ENCODE results near the gene ENOX2. TPM values are rescaled to one million over a fixed set of nuclear protein-coding genes. Genes with fewer than 3 reads are reported as not detected.

ENOX2 gene
- polyA plus RNA-seq, 3 donors, result 6.8 to 22.1 (median 14.7) TPM

GRCh38 chrX:130669233-130669632 lies 233.8 kb downstream of the ENOX2 start:
- Mint-ChIP-seq H3K9me3 (peaks cover 0 to 11% (median 0%) of the 10 kb centered on the region in 7 donors), H3K4me1 (no peaks in the 10 kb centered on the region), H3K27ac (no peak overlapping the region), H3K36me3 (peaks cover 40 to 47% of the 10 kb centered on the region in 2 donors), H3K27me3 (ENCODE audit: low read depth in 3 of 3) (no peaks in the 10 kb centered on the region), H3K4me3 (no peak overlapping the region)
- H3K27ac ChIP-seq (ENCODE audit: low read depth in 1 of 2, low read length in 2 of 2), result no peak overlapping the region
- DNase-seq, result no peak
- no peak overlapping the region for H3K4me3 ChIP-seq (replicated peaks in 1 of 3; ENCODE audit: low read depth in 2 of 3, low read length in 3 of 3)
- no peaks in the 10 kb centered on the region for H3K9me3 ChIP-seq (replicated peaks in 1 of 2; ENCODE audit: control insufficient read depth in 1 of 2, insufficient read depth in 1 of 2, low read length in 2 of 2)
- TF ChIP-seq CTCF (IDR thresholded peaks at IDR 0.05), result no peak
- intact Hi-C loops (cut with micrococcal nuclease), result no loop called here
- no peaks in the 10 kb centered on the region for H3K27me3 ChIP-seq (ENCODE audit: control insufficient read depth in 2 of 2, insufficient read depth in 2 of 2, low read length in 2 of 2)
- no peaks in the 10 kb centered on the region for H4K20me1 ChIP-seq (ENCODE audit: insufficient read depth, low read length)
- H3K4me1 ChIP-seq (ENCODE audit: control insufficient read depth in 1 of 2, insufficient read depth in 2 of 2, low read length in 2 of 2), result no peaks in the 10 kb centered on the region
- peaks cover 19 to 51% of the 10 kb centered on the region in 2 donors for H3K36me3 ChIP-seq (replicated peaks in 1 of 2; ENCODE audit: control insufficient read depth in 1 of 2, insufficient read depth in 2 of 2, low read length in 2 of 2)
- H3K4me2 ChIP-seq (replicated peaks; ENCODE audit: extremely low read depth, low read length, poor library complexity, severe bottlenecking), result no peak overlapping the region
- H2AFZ ChIP-seq (ENCODE audit: insufficient read depth, low read depth, low read length, poor library complexity, severe bottlenecking), result no peak overlapping the region
- H3K79me2 ChIP-seq (ENCODE audit: insufficient read depth, low read length), result no peaks in the 10 kb centered on the region
- no peak overlapping the region for H3K9ac ChIP-seq (ENCODE audit: insufficient read depth, low read length, poor library complexity, severe bottlenecking)
- no CpG with 5 or more reads among the region's 1 CpG for WGBS (ENCODE audit: insufficient coverage)

GRCh38 chrX:130665263-130665662 lies 237.7 kb downstream of the ENOX2 start:
- no peak overlapping the region for H3K9ac ChIP-seq (ENCODE audit: insufficient read depth, low read length, poor library complexity, severe bottlenecking)
- peaks cover 16 to 56% of the 10 kb centered on the region in 2 donors for H3K36me3 ChIP-seq (replicated peaks in 1 of 2; ENCODE audit: control insufficient read depth in 1 of 2, insufficient read depth in 2 of 2, low read length in 2 of 2)
- no peak overlapping the region for H3K4me3 ChIP-seq (replicated peaks in 1 of 3; ENCODE audit: low read depth in 2 of 3, low read length in 3 of 3)
- Mint-ChIP-seq H3K9me3 (peaks cover 0 to 2% (median 0%) of the 10 kb centered on the region in 7 donors), H3K36me3 (peaks cover 36 to 57% of the 10 kb centered on the region in 2 donors), H3K4me1 (no peaks in the 10 kb centered on the region), H3K27me3 (ENCODE audit: low read depth in 3 of 3) (peaks cover 0 to 5% (median 0%) of the 10 kb centered on the region in 3 donors), H3K4me3 (no peak overlapping the region), H3K27ac (no peak overlapping the region)
- no peak overlapping the region for H3K27ac ChIP-seq (ENCODE audit: low read depth in 1 of 2, low read length in 2 of 2)
- no peaks in the 10 kb centered on the region for H4K20me1 ChIP-seq (ENCODE audit: insufficient read depth, low read length)
- no peaks in the 10 kb centered on the region for H3K79me2 ChIP-seq (ENCODE audit: insufficient read depth, low read length)
- H3K4me2 ChIP-seq (replicated peaks; ENCODE audit: extremely low read depth, low read length, poor library complexity, severe bottlenecking), result no peak overlapping the region
- no peaks in the 10 kb centered on the region for H3K4me1 ChIP-seq (ENCODE audit: control insufficient read depth in 1 of 2, insufficient read depth in 2 of 2, low read length in 2 of 2)
- no peaks in the 10 kb centered on the region for H3K9me3 ChIP-seq (replicated peaks in 1 of 2; ENCODE audit: control insufficient read depth in 1 of 2, insufficient read depth in 1 of 2, low read length in 2 of 2)
- no peak for TF ChIP-seq CTCF (IDR thresholded peaks at IDR 0.05)
- no peaks in the 10 kb centered on the region for H3K27me3 ChIP-seq (ENCODE audit: control insufficient read depth in 2 of 2, insufficient read depth in 2 of 2, low read length in 2 of 2)
- no peak for DNase-seq
- H2AFZ ChIP-seq (ENCODE audit: insufficient read depth, low read depth, low read length, poor library complexity, severe bottlenecking), result no peak overlapping the region
- intact Hi-C loops (cut with micrococcal nuclease), result no loop called here
- WGBS (ENCODE audit: insufficient coverage), result no CpG with 5 or more reads among the region's 3 CpGs

All from CD14-positive monocyte (primary cell).